Measurements from ENCODE around the gene PROM2. TPM values are rescaled to one million over a fixed set of nuclear protein-coding genes. Genes with fewer than 3 reads are reported as not detected.

The PROM2 gene
- total RNA-seq, 1 experiment from 2014 or later: 3.1 TPM

GRCh38 chr2:95287806-95288205 is 13.6 kb downstream of the PROM2 start:
- Histone ChIP-seq H2BK5ac (ENCODE audit: insufficient read length, low read length) (no peak overlapping the region), H3K9ac (ENCODE audit: extremely low read depth, insufficient read length, low read length) (no peak overlapping the region), H3K4me1 (ENCODE audit: insufficient read depth, low read length) (no peaks in the 10 kb centered on the region), H3K9me3 (ENCODE audit: control insufficient read depth, low read depth, low read length) (no peaks in the 10 kb centered on the region), H2AK5ac (ENCODE audit: insufficient read length, low read length) (no peak overlapping the region), H2BK20ac (ENCODE audit: low read depth, low read length, poor library complexity, severe bottlenecking) (no peak overlapping the region), H2BK120ac (ENCODE audit: low read depth, low read length, poor library complexity, severe bottlenecking) (no peak overlapping the region), H4K5ac (ENCODE audit: insufficient read length, low read depth, low read length) (no peak overlapping the region), H3K56ac (ENCODE audit: insufficient read length, low read depth, low read length) (no peak overlapping the region), H4K91ac (ENCODE audit: insufficient read length, low read depth, low read length) (no peak overlapping the region), H3K23ac (ENCODE audit: insufficient read length, low read depth, low read length) (no peak overlapping the region), H3K14ac (ENCODE audit: insufficient read depth, low read length) (no peak overlapping the region), H2BK15ac (ENCODE audit: low read depth, low read length) (no peak overlapping the region), H3K27ac (ENCODE audit: insufficient read length, low read depth, low read length) (no peak overlapping the region), H4K20me1 (ENCODE audit: control insufficient read depth, insufficient read depth, insufficient read length) (no peaks in the 10 kb centered on the region), H3K4ac (ENCODE audit: low read depth, low read length) (no peak overlapping the region), H3K18ac (ENCODE audit: insufficient read length, low read depth, low read length) (no peak overlapping the region), H2AFZ (ENCODE audit: low read length) (no peak overlapping the region), H4K8ac (replicated peaks; ENCODE audit: insufficient read length, low read depth, low read length) (no peak overlapping the region), H3K79me2 (ENCODE audit: insufficient read depth, low read length) (no peaks in the 10 kb centered on the region), H3T11ph (ENCODE audit: low read length) (no peak overlapping the region), H3K4me2 (ENCODE audit: insufficient read depth, insufficient read length, low read length) (no peak overlapping the region), H2BK12ac (ENCODE audit: insufficient read length, low read depth, low read length) (no peak overlapping the region), H3K79me1 (ENCODE audit: insufficient read depth, low read depth, low read length, poor library complexity, severe bottlenecking) (no peaks in the 10 kb centered on the region), H3K23me2 (ENCODE audit: insufficient read length, low read depth, low read length, poor library complexity, severe bottlenecking) (no peaks in the 10 kb centered on the region), H3K27me3 (ENCODE audit: insufficient read depth, low read length) (no peaks in the 10 kb centered on the region)
- WGBS (ENCODE audit: extremely low coverage, insufficient read length, low lambda C conversion rate): no CpG with 5 or more reads among the region's 5 CpGs
- Mint-ChIP-seq H3K27me3 (ENCODE audit: low read depth) (peaks cover 3% of the 10 kb centered on the region; the same call in 1 of the 2 replicates), H3K27ac (peak overlapping the region in 1 of 3 experiments; percentile 90; a peak in 2 of 7 replicates), H3K4me3 (no peak overlapping the region), H3K9me3 (peaks cover 22 to 23% of the 10 kb centered on the region in 2 experiments), H3K36me3 (ENCODE audit: insufficient read depth in 1 of 3, low read depth in 3 of 3) (peaks cover 11 to 15% (median 14%) of the 10 kb centered on the region in 3 experiments), H3K4me1 (peaks cover 6 to 7% of the 10 kb centered on the region in 2 experiments)
- DNase-seq: no peak
- TF ChIP-seq CTCF (conservative IDR thresholded peaks at IDR 0.05): no peak
